Mesenchymal stem cell (in vitro differentiated cells and primary cell): ENCODE measurements around the gene TGFA.

ENCODE experiments used
- DNase-seq: peaks from one replicate; pipeline ENCODE4 v3.0.0-alpha.2; 2013
- H2AFZ ChIP-seq: one replicate; pipeline ENCODE4 v1.6.1; 2013; ENCODE audit warnings: low read depth, mild to moderate bottlenecking, control low read depth, inconsistent platforms, low read length, moderate library complexity
- H2AK5ac ChIP-seq: 2 replicates; pipeline ENCODE4 v1.6.1; 2013; ENCODE audit warnings: low read length, moderate library complexity, mild to moderate bottlenecking, inconsistent platforms; ENCODE audit not compliant: severe bottlenecking
- H2BK120ac ChIP-seq: one replicate; pipeline ENCODE4 v1.6.1; 2013; ENCODE audit warnings: low read depth, mild to moderate bottlenecking, inconsistent platforms, low read length, moderate library complexity
- H2BK12ac ChIP-seq, 2 experiments: one replicate each; pipeline ENCODE4 v1.6.1; 2013; ENCODE audit warnings: inconsistent platforms in 2 of 2, low read length in 2 of 2, mild to moderate bottlenecking in 2 of 2, moderate library complexity in 2 of 2, control low read depth in 1 of 2
- H2BK15ac ChIP-seq: one replicate; pipeline ENCODE4 v1.6.1; 2013; ENCODE audit warnings: mild to moderate bottlenecking, low read depth, inconsistent platforms; ENCODE audit not compliant: poor library complexity, severe bottlenecking
- H2BK5ac ChIP-seq: 2 replicates; pipeline ENCODE4 v1.6.1; 2013; ENCODE audit warnings: low read depth, mild to moderate bottlenecking, low read length, control low read depth, inconsistent platforms; ENCODE audit not compliant: poor library complexity, severe bottlenecking
- H3K14ac ChIP-seq, 2 experiments: one replicate each; pipeline ENCODE4 v1.6.1; 2013; ENCODE audit warnings: inconsistent platforms in 2 of 2, low read length in 2 of 2, control low read depth in 1 of 2, mild to moderate bottlenecking in 1 of 2, moderate library complexity in 1 of 2
- H3K18ac ChIP-seq, 2 experiments: one replicate each; pipeline ENCODE4 v1.6.1; 2013; ENCODE audit warnings: inconsistent platforms in 2 of 2, low read length in 2 of 2, control low read depth in 1 of 2, low read depth in 1 of 2, mild to moderate bottlenecking in 1 of 2
- H3K23ac ChIP-seq, 2 experiments: one replicate each; pipeline ENCODE4 v1.6.1; 2013; ENCODE audit warnings: inconsistent platforms in 2 of 2, low read length in 2 of 2, mild to moderate bottlenecking in 2 of 2, moderate library complexity in 2 of 2, control low read depth in 1 of 2
- H3K27ac ChIP-seq: 2 replicates; pipeline ENCODE4 v1.5.1; 2013; ENCODE audit warnings: mild to moderate bottlenecking, moderate library complexity, low read length, control low read depth, inconsistent platforms; ENCODE audit not compliant: poor library complexity, severe bottlenecking
- H3K27me3 ChIP-seq, 2 experiments: 2 replicates each; pipeline versions ENCODE4 v1.6.1 to v1.7.0; 2013; ENCODE audit warnings: low read length in 2 of 2, mild to moderate bottlenecking in 2 of 2, moderate library complexity in 2 of 2, control low read depth in 1 of 2, inconsistent platforms in 1 of 2; ENCODE audit not compliant: control insufficient read depth in 1 of 2, insufficient read depth in 1 of 2
- H3K36me3 ChIP-seq, 2 experiments: 2 replicates each; pipeline versions ENCODE4 v1.6.1 to v1.7.0; 2013; ENCODE audit warnings: low read length in 2 of 2, control low read depth in 1 of 2, inconsistent platforms in 1 of 2, low read depth in 1 of 2, mild to moderate bottlenecking in 1 of 2; ENCODE audit not compliant: insufficient read depth in 2 of 2, control insufficient read depth in 1 of 2
- H3K4ac ChIP-seq, 2 experiments: one replicate each; pipeline ENCODE4 v1.6.1; 2013; ENCODE audit warnings: inconsistent platforms in 2 of 2, low read length in 2 of 2, mild to moderate bottlenecking in 2 of 2, moderate library complexity in 2 of 2, control low read depth in 1 of 2, low read depth in 1 of 2
- H3K4me1 ChIP-seq: 2 replicates; pipeline ENCODE4 v1.6.1; 2013; ENCODE audit warnings: low read depth, low read length, control low read depth; ENCODE audit not compliant: control insufficient read depth, insufficient read depth
- H3K4me2 ChIP-seq: 2 replicates; pipeline ENCODE4 v1.6.1; 2013; ENCODE audit warnings: low read length, mild to moderate bottlenecking, inconsistent platforms; ENCODE audit not compliant: poor library complexity, severe bottlenecking
- H3K4me3 ChIP-seq, 2 experiments: 2 replicates each; pipeline versions ENCODE4 v1.5.1 to v1.7.0; 2013; ENCODE audit warnings: low read length in 2 of 2, mild to moderate bottlenecking in 2 of 2, control low read depth in 1 of 2, low read depth in 1 of 2; ENCODE audit not compliant: insufficient read depth in 1 of 2
- H3K79me1 ChIP-seq: replicated peaks from 2 replicates; pipeline ENCODE4 v1.6.1; 2013; ENCODE audit warnings: mild to moderate bottlenecking, control low read depth, low read length, inconsistent platforms; ENCODE audit not compliant: poor library complexity, severe bottlenecking
- H3K9ac ChIP-seq: 2 replicates; pipeline ENCODE4 v1.7.0; 2013; ENCODE audit warnings: mild to moderate bottlenecking, low read length, moderate library complexity
- H3K9me3 ChIP-seq: 2 replicates; pipeline ENCODE4 v1.7.0; 2013; ENCODE audit warnings: mild to moderate bottlenecking, low read length; ENCODE audit not compliant: control insufficient read depth
- H4K8ac ChIP-seq: one replicate; pipeline ENCODE4 v1.6.1; 2013; ENCODE audit warnings: inconsistent platforms, mild to moderate bottlenecking, low read length, moderate library complexity
- H4K91ac ChIP-seq: one replicate; pipeline ENCODE4 v1.6.1; 2013; ENCODE audit warnings: mild to moderate bottlenecking, low read length, inconsistent platforms
- WGBS: methylation state at CpG from one replicate; pipeline ENCODE4 v1.1.7; 2013; ENCODE audit warnings: mixed read lengths; 5-methylcytosine and 5-hydroxymethylcytosine counted together

Gene TGFA

GRCh38 chr2:70433315-70433714, 120.3 kb downstream of the TGFA start:
- no peak for DNase-seq
- H4K91ac ChIP-seq, result no peak overlapping the region
- no CpG with 5 or more reads among the region's 1 CpG for WGBS
- H2BK15ac ChIP-seq, result no peak overlapping the region
- no peak overlapping the region for H2BK5ac ChIP-seq
- no peak overlapping the region for H3K4me3 ChIP-seq
- H3K9ac ChIP-seq, result no peak overlapping the region
- no peak overlapping the region for H3K18ac ChIP-seq
- peaks cover 3 to 15% of the 10 kb centered on the region in 2 experiments for H3K27me3 ChIP-seq
- H3K4ac ChIP-seq, result no peak overlapping the region
- H3K14ac ChIP-seq, result no peak overlapping the region
- no peak overlapping the region for H2AK5ac ChIP-seq
- no peak overlapping the region for H2AFZ ChIP-seq
- peaks cover 6% of the 10 kb centered on the region for H3K9me3 ChIP-seq
- H3K27ac ChIP-seq, result no peak overlapping the region
- no peak overlapping the region for H2BK12ac ChIP-seq
- H3K4me2 ChIP-seq, result no peak overlapping the region
- H3K79me1 ChIP-seq, result no peaks in the 10 kb centered on the region
- H2BK120ac ChIP-seq, result no peak overlapping the region
- H3K36me3 ChIP-seq, result no peaks in the 10 kb centered on the region
- no peak overlapping the region for H3K23ac ChIP-seq
- H4K8ac ChIP-seq, result no peak overlapping the region
- no peaks in the 10 kb centered on the region for H3K4me1 ChIP-seq

GRCh38 chr2:70431716-70432347, 121.8 kb downstream of the TGFA start:
- Histone ChIP-seq H3K4me3 (no peak overlapping the region), H3K4me1 (no peaks in the 10 kb centered on the region), H3K9ac (no peak overlapping the region), H3K14ac (no peak overlapping the region), H2BK12ac (no peak overlapping the region), H3K18ac (no peak overlapping the region), H3K27me3 (peaks cover 2 to 13% of the 10 kb centered on the region in 2 experiments), H3K23ac (no peak overlapping the region), H3K36me3 (no peaks in the 10 kb centered on the region), H2BK120ac (no peak overlapping the region), H3K4ac (no peak overlapping the region), H2AK5ac (no peak overlapping the region), H2BK15ac (no peak overlapping the region), H2AFZ (no peak overlapping the region), H3K27ac (no peak overlapping the region), H2BK5ac (no peak overlapping the region), H3K9me3 (peaks cover 6% of the 10 kb centered on the region), H4K91ac (no peak overlapping the region), H4K8ac (no peak overlapping the region), H3K79me1 (no peaks in the 10 kb centered on the region), H3K4me2 (no peak overlapping the region)
- 72% methylated on average over 4 of the region's 4 CpGs for WGBS
- DNase-seq, result no peak

- no peak overlapping the region for H3K9ac ChIP-seq
- H3K4me3 ChIP-seq, result no peak overlapping the region
- WGBS, result 86% methylated on average over 1 of the region's 2 CpGs
- DNase-seq, result no peak
- H3K79me1 ChIP-seq, result no peaks in the 10 kb centered on the region
- H3K27ac ChIP-seq, result no peak overlapping the region
- no peak overlapping the region for H4K8ac ChIP-seq
- no peak overlapping the region for H4K91ac ChIP-seq
- no peak overlapping the region for H2BK12ac ChIP-seq
- no peak overlapping the region for H2AFZ ChIP-seq
- H3K18ac ChIP-seq, result no peak overlapping the region
- no peak overlapping the region for H3K23ac ChIP-seq
- no peak overlapping the region for H2BK120ac ChIP-seq
- no peaks in the 10 kb centered on the region for H3K9me3 ChIP-seq
- H3K14ac ChIP-seq, result no peak overlapping the region
- H2BK15ac ChIP-seq, result no peak overlapping the region
- no peak overlapping the region for H2AK5ac ChIP-seq
- no peaks in the 10 kb centered on the region for H3K4me1 ChIP-seq
- H2BK5ac ChIP-seq, result no peak overlapping the region
- no peak overlapping the region for H3K4me2 ChIP-seq
- H3K4ac ChIP-seq, result no peak overlapping the region
- H3K36me3 ChIP-seq, result no peaks in the 10 kb centered on the region
- H3K27me3 ChIP-seq, result peaks cover 7 to 9% of the 10 kb centered on the region in 2 experiments
Observed at GRCh38 chr2:70426341-70426740, 127.3 kb downstream of the TGFA start.

- Histone ChIP-seq H3K4me1 (no peaks in the 10 kb centered on the region), H2AFZ (no peak overlapping the region), H3K9me3 (no peaks in the 10 kb centered on the region), H4K8ac (no peak overlapping the region), H3K36me3 (no peaks in the 10 kb centered on the region), H3K27me3 (peaks cover 7 to 9% of the 10 kb centered on the region in 2 experiments), H2AK5ac (no peak overlapping the region), H2BK120ac (no peak overlapping the region), H2BK12ac (no peak overlapping the region), H4K91ac (no peak overlapping the region), H2BK15ac (no peak overlapping the region), H3K18ac (no peak overlapping the region), H3K27ac (no peak overlapping the region), H2BK5ac (no peak overlapping the region), H3K4me2 (no peak overlapping the region), H3K14ac (no peak overlapping the region), H3K79me1 (no peaks in the 10 kb centered on the region), H3K4me3 (no peak overlapping the region), H3K9ac (no peak overlapping the region), H3K4ac (no peak overlapping the region), H3K23ac (no peak overlapping the region)
- WGBS, result 74% methylated on average over 7 of the region's 7 CpGs
- no peak for DNase-seq
Observed at GRCh38 chr2:70425682-70426301, 127.8 kb downstream of the TGFA start.
